Neuronal stem cell (in vitro differentiated cells): ENCODE data around the gene DRICH1.
A peak's percentile ranks its signal among the peaks of the same experiment; 100 is the strongest.
"Not testable (repeated sequence)": the region's sequence is repeated elsewhere in the genome, so short reads cannot be mapped to it uniquely, and the experiment has no call there.

Experiments used
- DNase-seq: peaks from one replicate; pipeline ENCODE4 v3.0.0-alpha.2; 2013; ENCODE audit warnings: low spot score
- H2AFZ ChIP-seq: one replicate; pipeline ENCODE4 v1.6.1; 2013; ENCODE audit warnings: mild to moderate bottlenecking, low read length, inconsistent platforms
- H2AK5ac ChIP-seq: 2 replicates; pipeline ENCODE4 v1.6.1; 2013; ENCODE audit warnings: low read depth, mild to moderate bottlenecking, inconsistent platforms, low read length, moderate library complexity, mixed read lengths
- H2BK120ac ChIP-seq: 2 replicates; pipeline ENCODE4 v1.6.1; 2013; ENCODE audit warnings: low read depth, mild to moderate bottlenecking, inconsistent platforms, low read length, moderate library complexity, mixed read lengths
- H2BK12ac ChIP-seq: one replicate; pipeline ENCODE4 v1.6.1; 2013; ENCODE audit warnings: low read length, inconsistent platforms
- H2BK15ac ChIP-seq: 2 replicates; pipeline ENCODE4 v1.6.1; 2013; ENCODE audit warnings: mild to moderate bottlenecking, low read length, inconsistent platforms, mixed read lengths
- H2BK5ac ChIP-seq: one replicate; pipeline ENCODE4 v1.6.1; 2013; ENCODE audit warnings: inconsistent platforms, mild to moderate bottlenecking, low read length, moderate library complexity
- H3K14ac ChIP-seq: one replicate; pipeline ENCODE4 v1.6.1; 2013; ENCODE audit warnings: low read length, inconsistent platforms
- H3K18ac ChIP-seq: 2 replicates; pipeline ENCODE4 v1.6.1; 2013; ENCODE audit warnings: low read length, inconsistent platforms
- H3K23ac ChIP-seq: 2 replicates; pipeline ENCODE4 v1.6.1; 2013; ENCODE audit warnings: low read depth, mild to moderate bottlenecking, mixed read lengths, low read length, inconsistent platforms; ENCODE audit not compliant: poor library complexity
- H3K27ac ChIP-seq: replicated peaks from 3 replicates; pipeline ENCODE4 v1.5.1; 2013; ENCODE audit warnings: low read length, inconsistent platforms
- H3K27me3 ChIP-seq, 3 experiments: 2 replicates each; pipeline ENCODE4 v1.6.1; 2013; ENCODE audit warnings: low read length in 3 of 3, mild to moderate bottlenecking in 2 of 3, inconsistent platforms in 1 of 3, low read depth in 1 of 3, mixed read lengths in 1 of 3, moderate library complexity in 1 of 3; ENCODE audit not compliant: control insufficient read depth in 3 of 3, insufficient read depth in 3 of 3
- H3K36me3 ChIP-seq, 2 donors: replicated peaks in 1 of 2; 2 replicates each; pipeline ENCODE4 v1.6.1; 2013; ENCODE audit warnings: low read length in 2 of 2; ENCODE audit not compliant: control insufficient read depth in 2 of 2, insufficient read depth in 2 of 2
- H3K4ac ChIP-seq: 2 replicates; pipeline ENCODE4 v1.6.1; 2013; ENCODE audit warnings: inconsistent platforms, mild to moderate bottlenecking, low read length, moderate library complexity
- H3K4me1 ChIP-seq, 2 donors: 1 replicate in 1 of 2; 2 replicates in 1 of 2; pipeline ENCODE4 v1.6.1; 2013; ENCODE audit warnings: low read length in 2 of 2, low read depth in 1 of 2; ENCODE audit not compliant: control insufficient read depth in 2 of 2, insufficient read depth in 1 of 2
- H3K4me2 ChIP-seq: one replicate; pipeline ENCODE4 v1.6.1; 2013; ENCODE audit warnings: mild to moderate bottlenecking, low read length, inconsistent platforms; ENCODE audit not compliant: insufficient read depth, poor library complexity, severe bottlenecking
- H3K4me3 ChIP-seq, 2 donors: 2 replicates each; pipeline ENCODE4 v1.5.1; 2013; ENCODE audit warnings: low read length in 2 of 2, mild to moderate bottlenecking in 2 of 2, inconsistent platforms in 1 of 2, moderate library complexity in 1 of 2
- H3K79me1 ChIP-seq: one replicate; pipeline ENCODE4 v1.6.1; 2013; ENCODE audit warnings: low read depth, mild to moderate bottlenecking, inconsistent platforms, low read length, moderate library complexity
- H3K9ac ChIP-seq: one replicate; pipeline ENCODE4 v1.6.1; 2013; ENCODE audit warnings: mild to moderate bottlenecking, low read depth, low read length, inconsistent platforms; ENCODE audit not compliant: poor library complexity
- H3K9me3 ChIP-seq, 2 donors: replicated peaks in 1 of 2; 2 replicates each; pipeline versions ENCODE3 to v1.6.1; 2013; ENCODE audit warnings: low read length in 2 of 2, mild to moderate bottlenecking in 2 of 2, inconsistent platforms in 1 of 2, low read depth in 1 of 2, mixed read lengths in 1 of 2, moderate library complexity in 1 of 2; ENCODE audit not compliant: control insufficient read depth in 2 of 2, insufficient read depth in 1 of 2
- H4K8ac ChIP-seq: one replicate; pipeline ENCODE4 v1.6.1; 2013; ENCODE audit warnings: low read depth, mild to moderate bottlenecking, inconsistent platforms, low read length, moderate library complexity
- H4K91ac ChIP-seq: one replicate; pipeline ENCODE4 v1.6.1; 2013; ENCODE audit warnings: low read length, low read depth, mild to moderate bottlenecking, inconsistent platforms; ENCODE audit not compliant: poor library complexity
- WGBS, 2 donors: extraction: QIAGEN DNeasy Blood & Tissue Kit; methylation state at CpG; one replicate each; pipeline ENCODE4 v1.1.7; 2013; ENCODE audit warnings: missing lambda C conversion rate in 2 of 2, mixed read lengths in 1 of 2; ENCODE audit not compliant: insufficient read length in 2 of 2, insufficient replicate concordance in 1 of 2; ENCODE audit errors: extremely low coverage in 2 of 2; 5-methylcytosine and 5-hydroxymethylcytosine counted together

DRICH1 gene

DNA sequence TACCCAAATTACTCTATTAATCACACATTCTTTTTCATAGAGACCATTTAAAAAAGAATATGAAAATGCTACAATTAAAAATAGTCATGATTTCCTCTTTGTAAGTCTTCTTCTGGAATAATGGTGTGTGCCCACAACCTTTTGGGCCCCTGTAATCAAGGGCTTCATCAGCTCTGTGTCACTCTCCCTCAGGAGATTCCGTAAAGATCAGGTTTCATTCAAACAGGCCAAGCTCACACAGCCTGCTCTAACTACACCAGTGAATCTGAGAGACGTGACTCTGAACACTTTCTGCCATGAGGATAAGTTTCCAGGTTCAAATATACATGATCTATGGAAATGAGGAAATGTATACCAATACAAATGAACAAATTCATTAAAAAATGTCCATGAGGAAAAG is 9.5 kb downstream of the DRICH1 start:
- no peak overlapping the region for H2BK15ac ChIP-seq

GRCh38 chr22:23621916-23622315 is 10.2 kb downstream of the DRICH1 start:
- not testable (repeated sequence) for H2AK5ac ChIP-seq, H3K4me3 ChIP-seq, H2BK120ac ChIP-seq, H2BK5ac ChIP-seq, H3K4me2 ChIP-seq, H2BK12ac ChIP-seq, H3K9me3 ChIP-seq, H3K9ac ChIP-seq, H3K14ac ChIP-seq, H4K91ac ChIP-seq, H4K8ac ChIP-seq, DNase-seq, H3K27me3 ChIP-seq, H3K36me3 ChIP-seq, H3K18ac ChIP-seq, H3K23ac ChIP-seq, H3K79me1 ChIP-seq, H3K27ac ChIP-seq, H3K4ac ChIP-seq, H2BK15ac ChIP-seq, H2AFZ ChIP-seq
- H3K4me1 ChIP-seq = peaks cover 5 to 16% of the 10 kb centered on the region in 2 donors
- WGBS, 2 donors = no CpG with 5 or more reads among the region's 2 CpGs

More for the DNA sequence above, 9.5 kb downstream of the DRICH1 start:
- H3K4me1 ChIP-seq = peaks cover 5 to 16% of the 10 kb centered on the region in 2 donors
- no peak overlapping the region for H2AK5ac ChIP-seq
- no peak overlapping the region for H3K18ac ChIP-seq
- H3K36me3 ChIP-seq = no peaks in the 10 kb centered on the region
- no peaks in the 10 kb centered on the region for H3K9me3 ChIP-seq
- H3K23ac ChIP-seq = no peak overlapping the region
- DNase-seq = no peak
- H4K8ac ChIP-seq = no peak overlapping the region
- no peak overlapping the region for H2AFZ ChIP-seq
- no CpG with 5 or more reads among the region's 2 CpGs for WGBS, 2 donors
- H3K27ac ChIP-seq = no peak overlapping the region
- no peak overlapping the region for H3K9ac ChIP-seq
- no peak overlapping the region for H4K91ac ChIP-seq
- H2BK12ac ChIP-seq = no peak overlapping the region
- H3K4ac ChIP-seq = no peak overlapping the region
- no peak overlapping the region for H3K4me3 ChIP-seq
- H3K14ac ChIP-seq = no peak overlapping the region
- H2BK120ac ChIP-seq = no peak overlapping the region
- H3K27me3 ChIP-seq = peaks cover 0 to 8% (median 0%) of the 10 kb centered on the region in 3 experiments
- H3K4me2 ChIP-seq = no peak overlapping the region
- no peak overlapping the region for H2BK5ac ChIP-seq
- H3K79me1 ChIP-seq = no peaks in the 10 kb centered on the region

- no peak overlapping the region for H2BK5ac ChIP-seq
- no peak overlapping the region for H3K4me2 ChIP-seq
- no peak overlapping the region for H3K18ac ChIP-seq
- peaks cover 5 to 16% of the 10 kb centered on the region in 2 donors for H3K4me1 ChIP-seq
- no peak overlapping the region for H3K9ac ChIP-seq
- H3K14ac ChIP-seq = no peak overlapping the region
- H2BK15ac ChIP-seq = no peak overlapping the region
- no peak overlapping the region for H3K4ac ChIP-seq
- no peak overlapping the region for H3K4me3 ChIP-seq
- peak overlapping the region; percentile 64 for H3K27ac ChIP-seq
- no peak overlapping the region for H2AFZ ChIP-seq
- no peak for DNase-seq
- H4K8ac ChIP-seq = no peak overlapping the region
- no peaks in the 10 kb centered on the region for H3K79me1 ChIP-seq
- no peak overlapping the region for H2AK5ac ChIP-seq
- H2BK12ac ChIP-seq = no peak overlapping the region
- H3K23ac ChIP-seq = no peak overlapping the region
- no peak overlapping the region for H4K91ac ChIP-seq
- no peak overlapping the region for H2BK120ac ChIP-seq
- H3K27me3 ChIP-seq = peaks cover 0 to 8% (median 0%) of the 10 kb centered on the region in 3 experiments
- no CpG with 5 or more reads among the region's 9 CpGs for WGBS, 2 donors
- no peaks in the 10 kb centered on the region for H3K9me3 ChIP-seq
- no peaks in the 10 kb centered on the region for H3K36me3 ChIP-seq
These were observed 10.9 kb downstream of the DRICH1 start for GRCh38 chr22:23621082-23621780.

DNA sequence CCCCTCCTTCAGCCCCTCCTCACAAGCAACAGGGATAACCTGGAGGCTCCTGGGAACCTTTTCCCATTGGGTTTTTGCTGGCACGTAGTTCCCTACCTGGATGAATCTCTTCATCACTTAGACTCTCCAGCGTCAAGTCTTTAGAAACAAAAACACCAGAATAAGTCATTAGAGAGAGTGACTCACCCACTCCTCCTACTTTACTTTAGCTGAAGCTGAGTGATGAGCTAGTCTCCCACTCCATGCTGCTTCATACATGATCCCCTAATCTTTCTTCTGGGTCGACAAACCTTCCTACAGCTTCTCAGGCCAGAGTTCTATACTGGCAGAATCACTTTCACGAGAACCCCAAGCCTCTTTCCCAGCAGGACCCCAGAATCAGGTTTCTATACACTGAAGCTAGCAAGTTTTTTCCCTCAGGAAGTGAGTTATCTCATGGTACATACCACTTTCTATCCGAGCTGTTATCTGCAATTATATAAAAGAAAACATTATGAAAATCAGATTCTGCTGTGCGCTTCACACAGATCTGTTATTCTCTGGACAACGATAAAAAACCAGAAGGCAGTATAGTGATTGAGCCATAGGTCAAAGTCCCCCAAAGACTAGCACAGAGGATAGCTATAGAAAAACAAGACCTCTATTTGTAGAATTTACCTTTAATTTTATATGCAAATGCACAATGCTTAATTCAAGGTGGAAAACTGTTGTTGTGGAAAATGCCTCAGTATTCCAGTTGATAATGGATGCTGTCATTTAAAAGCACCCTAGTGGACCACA is 18.7 kb downstream of the DRICH1 start:
- no peak overlapping the region for H2AK5ac ChIP-seq
- no peak overlapping the region for H3K4me3 ChIP-seq
- H4K8ac ChIP-seq = no peak overlapping the region
- no peaks in the 10 kb centered on the region for H3K79me1 ChIP-seq
- no peak overlapping the region for H3K14ac ChIP-seq
- H3K4ac ChIP-seq = no peak overlapping the region
- H3K9ac ChIP-seq = no peak overlapping the region
- H3K36me3 ChIP-seq = no peaks in the 10 kb centered on the region
- no peak overlapping the region for H4K91ac ChIP-seq
- H3K4me2 ChIP-seq = no peak overlapping the region
- no peak for DNase-seq
- no CpG with 5 or more reads among the region's 7 CpGs for WGBS, 2 donors
- no peak overlapping the region for H2AFZ ChIP-seq
- H3K23ac ChIP-seq = no peak overlapping the region
- no peak overlapping the region for H2BK15ac ChIP-seq
- peaks cover 0 to 2% of the 10 kb centered on the region in 2 donors for H3K4me1 ChIP-seq
- H3K18ac ChIP-seq = no peak overlapping the region
- no peak overlapping the region for H3K27ac ChIP-seq
- H2BK5ac ChIP-seq = no peak overlapping the region
- no peaks in the 10 kb centered on the region for H3K27me3 ChIP-seq
- H2BK120ac ChIP-seq = no peak overlapping the region
- H2BK12ac ChIP-seq = no peak overlapping the region
- no peaks in the 10 kb centered on the region for H3K9me3 ChIP-seq
